Upper lobe of left lung (tissue), 4 donors: ENCODE measurements around the gene CARD19.

Source experiments
- EP300 ChIP-seq, 4 donors: sonication (generic); formaldehyde crosslinking; IDR thresholded peaks; one replicate each; pipeline ENCODE4 v1.5.1; 2017; ENCODE audit warnings: antibody characterized with exemption in 4 of 4, control low read depth in 2 of 4
- POLR2A ChIP-seq, 4 donors: fragments of 450-650 bp; IDR thresholded peaks; one replicate each; pipeline ENCODE4 v1.5.1; 2016 to 2017; ENCODE audit warnings: antibody characterized with exemption in 4 of 4, mild to moderate bottlenecking in 2 of 4
- POLR2AphosphoS5 ChIP-seq, 2 donors: sonication (generic); formaldehyde crosslinking; IDR thresholded peaks; one replicate each; pipeline ENCODE4 v1.5.1; 2017; ENCODE audit warnings: antibody characterized with exemption in 2 of 2
- TF ChIP-seq, protein P1 (sequence below), 6 experiments: fragments of 450-650 bp in 4 of 6; fragments of 200-600 bp in 2 of 6; sonication (generic) in 2 of 6; IDR thresholded peaks; one replicate each; pipeline ENCODE4 v1.5.1; 2016 to 2019; ENCODE audit warnings: antibody characterized with exemption in 6 of 6

- TF ChIP-seq, protein P1, sequence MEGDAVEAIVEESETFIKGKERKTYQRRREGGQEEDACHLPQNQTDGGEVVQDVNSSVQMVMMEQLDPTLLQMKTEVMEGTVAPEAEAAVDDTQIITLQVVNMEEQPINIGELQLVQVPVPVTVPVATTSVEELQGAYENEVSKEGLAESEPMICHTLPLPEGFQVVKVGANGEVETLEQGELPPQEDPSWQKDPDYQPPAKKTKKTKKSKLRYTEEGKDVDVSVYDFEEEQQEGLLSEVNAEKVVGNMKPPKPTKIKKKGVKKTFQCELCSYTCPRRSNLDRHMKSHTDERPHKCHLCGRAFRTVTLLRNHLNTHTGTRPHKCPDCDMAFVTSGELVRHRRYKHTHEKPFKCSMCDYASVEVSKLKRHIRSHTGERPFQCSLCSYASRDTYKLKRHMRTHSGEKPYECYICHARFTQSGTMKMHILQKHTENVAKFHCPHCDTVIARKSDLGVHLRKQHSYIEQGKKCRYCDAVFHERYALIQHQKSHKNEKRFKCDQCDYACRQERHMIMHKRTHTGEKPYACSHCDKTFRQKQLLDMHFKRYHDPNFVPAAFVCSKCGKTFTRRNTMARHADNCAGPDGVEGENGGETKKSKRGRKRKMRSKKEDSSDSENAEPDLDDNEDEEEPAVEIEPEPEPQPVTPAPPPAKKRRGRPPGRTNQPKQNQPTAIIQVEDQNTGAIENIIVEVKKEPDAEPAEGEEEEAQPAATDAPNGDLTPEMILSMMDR (IDR thresholded peaks at IDR 0.05), result no peak
- TF ChIP-seq EP300 (IDR thresholded peaks at IDR 0.05) (no peak), POLR2A (IDR thresholded peaks at IDR 0.05) (no peak), POLR2AphosphoS5 (IDR thresholded peaks at IDR 0.05) (no peak)
Measured at GRCh38 chr9:93048566-93049448, 47.2 kb upstream of the CARD19 start.
